Smooth muscle cell (in vitro differentiated cells): ENCODE measurements around the gene NAA20. TPM values are rescaled to one million over a fixed set of nuclear protein-coding genes. Genes with fewer than 3 reads are reported as not detected.

Source experiments
- DNase-seq: peaks from one replicate; lab custom pipeline; 2025; ENCODE audit not compliant: unreplicated experiment; lab: John Stamatoyannopoulos, UW
- H2AFZ ChIP-seq: fragments of 200-600 bp; sonication (generic); 2 replicates; pipeline ENCODE4 v1.6.0; 2016; ENCODE audit warnings: antibody characterized with exemption, low read depth, mild to moderate bottlenecking
- H3F3A ChIP-seq: fragments of 200-600 bp; sonication (generic); 2 replicates; pipeline ENCODE4 v1.6.0; 2017; ENCODE audit warnings: antibody characterized with exemption, low read depth
- H3K27ac ChIP-seq: fragments of 200-600 bp; sonication (generic); 2 replicates; pipeline ENCODE4 v1.5.1; 2016; ENCODE audit warnings: low read depth, mild to moderate bottlenecking
- H3K27me3 ChIP-seq: fragments of 200-600 bp; sonication (generic); 2 replicates; pipeline ENCODE4 v1.6.1; 2016; ENCODE audit warnings: low read depth, mild to moderate bottlenecking
- H3K36me3 ChIP-seq: fragments of 200-600 bp; sonication (generic); 2 replicates; pipeline ENCODE4 v1.5.1; 2016; ENCODE audit warnings: low read depth
- H3K4me1 ChIP-seq: fragments of 200-600 bp; sonication (generic); 2 replicates; pipeline ENCODE4 v1.5.1; 2016; ENCODE audit warnings: low read depth
- H3K4me2 ChIP-seq: fragments of 200-600 bp; sonication (generic); 2 replicates; pipeline ENCODE4 v1.6.0; 2016; ENCODE audit warnings: mild to moderate bottlenecking
- H3K4me3 ChIP-seq: fragments of 200-600 bp; sonication (generic); 2 replicates; pipeline ENCODE4 v1.5.1; 2016; ENCODE audit warnings: mild to moderate bottlenecking
- H3K79me2 ChIP-seq: fragments of 200-600 bp; sonication (generic); 2 replicates; pipeline ENCODE4 v1.6.0; 2016; ENCODE audit warnings: low read depth, mild to moderate bottlenecking
- H3K9ac ChIP-seq: fragments of 200-600 bp; sonication (generic); 2 replicates; pipeline ENCODE4 v1.6.0; 2016; ENCODE audit warnings: low read depth
- H3K9me3 ChIP-seq: fragments of 200-600 bp; sonication (generic); replicated peaks from 2 replicates; pipeline ENCODE4 v1.5.1; 2016; ENCODE audit warnings: low read depth
- H4K20me1 ChIP-seq: fragments of 200-600 bp; sonication (generic); 2 replicates; pipeline ENCODE4 v1.6.0; 2016; ENCODE audit warnings: low read depth
- CTCF ChIP-seq: fragments of 200-600 bp; sonication (generic); IDR thresholded peaks from 2 replicates; pipeline ENCODE4 v1.5.1; 2017; ENCODE audit warnings: borderline replicate concordance, mild to moderate bottlenecking, antibody characterized with exemption; ENCODE audit not compliant: insufficient read depth, poor library complexity, severe bottlenecking
- WGBS: methylation state at CpG from one replicate; pipeline ENCODE4 v1.1.7; 2016; ENCODE audit warnings: low lambda C conversion rate; 5-methylcytosine and 5-hydroxymethylcytosine counted together
- polyA plus RNA-seq: library from polyadenylated mRNA; unstranded; fragments of >200 nt; fragmentation: Nextera tagmentation; extraction: Ambion mirVana; gene quantifications from 2 replicates; pipeline ENCODE4 v1.2.1, GENCODE V29; 2016
- total RNA-seq: library from RNA; depleted of rRNA; stranded (reverse); fragments of >200 nt; gene quantifications from 2 replicates; pipeline ENCODE4 v1.2.3, GENCODE V29; 2014

Gene NAA20
- total and polyA plus RNA-seq, 2 experiments from 2014 or later: 49.4 to 96.9 TPM

DNA sequence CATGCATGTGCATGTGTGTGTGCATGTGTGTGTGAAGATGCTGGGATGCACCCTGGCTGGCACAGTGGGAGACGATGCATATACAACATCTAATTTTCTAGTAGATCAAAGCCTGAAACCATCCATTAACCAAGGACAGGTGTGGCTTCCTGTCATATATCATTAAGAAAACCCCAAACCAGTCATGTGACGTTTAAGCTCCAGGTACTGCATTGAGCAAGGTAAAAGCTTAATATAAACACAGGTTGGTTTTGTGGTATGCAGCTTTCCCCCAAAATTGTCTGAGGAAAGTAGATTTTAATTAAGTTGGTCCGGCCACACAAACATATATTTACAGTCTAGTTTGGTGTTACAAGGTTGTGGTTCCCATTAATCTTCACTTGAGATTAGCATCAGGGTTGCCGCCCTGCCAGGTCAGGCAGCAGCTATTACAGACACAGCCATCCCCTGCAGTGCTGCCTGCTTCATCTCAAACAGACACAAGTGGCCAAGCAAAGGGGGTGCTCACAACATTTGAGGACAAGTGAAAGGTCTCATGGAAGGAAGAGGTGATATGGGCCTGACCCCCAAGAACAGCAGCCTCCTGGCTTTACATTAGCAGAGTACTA is 48.6 kb upstream of the NAA20 start:
- TF ChIP-seq CTCF: no peak
- Histone ChIP-seq H4K20me1 (no peaks in the 10 kb centered on the region), H3F3A (peaks cover 12% of the 10 kb centered on the region), H3K4me3 (no peak overlapping the region), H3K36me3 (no peaks in the 10 kb centered on the region), H2AFZ (no peak overlapping the region), H3K9me3 (no peaks in the 10 kb centered on the region), H3K27ac (no peak overlapping the region), H3K27me3 (no peaks in the 10 kb centered on the region), H3K4me1 (peaks cover 16% of the 10 kb centered on the region), H3K4me2 (no peak overlapping the region), H3K79me2 (no peaks in the 10 kb centered on the region), H3K9ac (no peak overlapping the region)
- WGBS: 52% methylated on average over 4 of the region's 4 CpGs
- DNase-seq: no peak

GRCh38 chr20:19969106-19969505 is 48.1 kb upstream of the NAA20 start:
- Histone ChIP-seq H3K9ac (no peak overlapping the region), H3K79me2 (no peaks in the 10 kb centered on the region), H2AFZ (no peak overlapping the region), H3K4me2 (no peak overlapping the region), H3K27ac (no peak overlapping the region), H3K4me1 (peaks cover 14% of the 10 kb centered on the region), H3F3A (peaks cover 16% of the 10 kb centered on the region), H3K4me3 (no peak overlapping the region), H3K36me3 (no peaks in the 10 kb centered on the region), H3K27me3 (no peaks in the 10 kb centered on the region), H3K9me3 (no peaks in the 10 kb centered on the region), H4K20me1 (no peaks in the 10 kb centered on the region)
- DNase-seq: no peak
- WGBS: 80% methylated on average over 5 of the region's 5 CpGs
- TF ChIP-seq CTCF: no peak

DNA sequence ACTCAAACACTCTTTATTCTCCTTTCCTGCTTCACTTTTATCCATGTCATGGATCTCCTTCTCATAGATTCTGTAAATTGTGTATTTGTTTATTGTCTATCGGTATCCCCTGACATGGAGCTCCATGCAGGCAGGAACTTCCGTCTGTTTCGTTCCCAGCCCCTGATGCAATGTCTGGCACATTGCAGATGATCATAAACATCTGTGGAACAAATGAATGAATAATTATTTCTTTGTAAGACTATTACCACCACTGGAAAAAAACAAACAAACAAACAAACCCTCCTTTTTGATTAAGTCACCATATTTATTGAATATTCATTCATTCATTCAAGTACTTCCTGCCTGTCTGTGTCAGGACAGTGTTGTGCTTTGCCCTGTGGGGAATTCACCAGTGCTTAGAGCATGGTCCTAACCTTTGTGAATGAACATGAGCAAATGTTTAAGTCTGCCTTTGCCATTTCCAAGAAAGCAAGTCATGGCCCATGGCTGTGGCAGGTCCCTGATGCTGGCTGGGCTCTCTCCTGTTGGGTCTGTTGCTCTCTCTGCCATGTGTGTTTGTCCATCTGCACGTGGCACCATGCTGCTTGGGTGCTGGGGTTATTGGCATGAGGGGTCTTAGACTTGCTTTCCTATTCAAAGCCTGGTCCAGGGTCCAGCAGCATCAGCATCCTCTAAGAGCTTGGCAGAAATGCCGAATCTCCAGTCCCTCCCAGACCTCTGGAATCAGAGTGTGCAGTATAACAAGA is 47.5 kb upstream of the NAA20 start:
- no peaks in the 10 kb centered on the region for H3K27me3 ChIP-seq
- no peaks in the 10 kb centered on the region for H3K9me3 ChIP-seq
- no peak overlapping the region for H3K4me3 ChIP-seq
- H3K27ac ChIP-seq: peak overlapping the region; percentile 34
- H2AFZ ChIP-seq: no peak overlapping the region
- 86% methylated on average over 5 of the region's 5 CpGs for WGBS
- no peaks in the 10 kb centered on the region for H3K36me3 ChIP-seq
- H3K4me1 ChIP-seq: peaks cover 8% of the 10 kb centered on the region
- no peak for DNase-seq
- peak overlapping the region; percentile 53 for H3K4me2 ChIP-seq
- no peaks in the 10 kb centered on the region for H4K20me1 ChIP-seq
- peaks cover 12% of the 10 kb centered on the region for H3F3A ChIP-seq
- TF ChIP-seq CTCF: no peak
- no peak overlapping the region for H3K9ac ChIP-seq
- no peaks in the 10 kb centered on the region for H3K79me2 ChIP-seq
